ENCODE results near the gene MAGI3.

MAGI3 gene

GRCh38 chr1:113372546-113372945 lies 17.8 kb upstream of the MAGI3 start:
- TF ChIP-seq CTCF (IDR thresholded peaks at IDR 0.05; ENCODE audit: insufficient read depth, low read depth, low read length, missing control alignments): no peak
- DNase-seq (ENCODE audit: low read depth): no peak
- no peak overlapping the region for H3K4me3 ChIP-seq (ENCODE audit: low read length)

GRCh38 chr1:113373644-113374043 lies 16.7 kb upstream of the MAGI3 start:
- no peak overlapping the region for H3K4me3 ChIP-seq (ENCODE audit: low read length)
- DNase-seq (ENCODE audit: low read depth): no peak
- TF ChIP-seq CTCF (IDR thresholded peaks at IDR 0.05; ENCODE audit: insufficient read depth, low read depth, low read length, missing control alignments): no peak

GRCh38 chr1:113375878-113376277 lies 14.4 kb upstream of the MAGI3 start:
- H3K4me3 ChIP-seq (ENCODE audit: low read length): no peak overlapping the region
- DNase-seq (ENCODE audit: low read depth): no peak
- TF ChIP-seq CTCF (IDR thresholded peaks at IDR 0.05; ENCODE audit: insufficient read depth, low read depth, low read length, missing control alignments): no peak

GRCh38 chr1:113380075-113380474 lies 10.2 kb upstream of the MAGI3 start:
- TF ChIP-seq CTCF (IDR thresholded peaks at IDR 0.05; ENCODE audit: insufficient read depth, low read depth, low read length, missing control alignments): no peak
- no peak for DNase-seq (ENCODE audit: low read depth)
- H3K4me3 ChIP-seq (ENCODE audit: low read length): no peak overlapping the region

GRCh38 chr1:113388017-113388620 lies 2.2 kb upstream of the MAGI3 start:
- TF ChIP-seq CTCF (IDR thresholded peaks at IDR 0.05; ENCODE audit: insufficient read depth, low read depth, low read length, missing control alignments): no peak
- no peak overlapping the region for H3K4me3 ChIP-seq (ENCODE audit: low read length)
- no peak for DNase-seq (ENCODE audit: low read depth)

- peak overlapping the region; percentile 75 for H3K4me3 ChIP-seq (ENCODE audit: low read length)
- peak; percentile 24 for TF ChIP-seq CTCF (IDR thresholded peaks at IDR 0.05; ENCODE audit: insufficient read depth, low read depth, low read length, missing control alignments)
- peak; percentile 48 for DNase-seq (ENCODE audit: low read depth)
Measured at GRCh38 chr1:113388621-113389358, 1.5 kb upstream of the MAGI3 start.
